ENCODE measurements around the gene NHSL2. TPM values are rescaled to one million over a fixed set of nuclear protein-coding genes. Genes with fewer than 3 reads are reported as not detected.

NHSL2 gene
- polyA plus RNA-seq, 3 donors = 16.6 to 39.8 (median 22.8) TPM

- DNase-seq = no peak
- Histone ChIP-seq H3K36me3 (replicated peaks in 1 of 2; ENCODE audit: control insufficient read depth in 1 of 2, insufficient read depth in 2 of 2, low read length in 2 of 2) (peaks cover 52 to 55% of the 10 kb centered on the region in 2 donors), H3K4me1 (ENCODE audit: control insufficient read depth in 1 of 2, insufficient read depth in 2 of 2, low read length in 2 of 2) (peaks cover 5 to 10% of the 10 kb centered on the region in 2 donors), H3K9me3 (replicated peaks in 1 of 2; ENCODE audit: control insufficient read depth in 1 of 2, insufficient read depth in 1 of 2, low read length in 2 of 2) (no peaks in the 10 kb centered on the region), H3K4me3 (replicated peaks in 1 of 3; ENCODE audit: low read depth in 2 of 3, low read length in 3 of 3) (no peak overlapping the region), H3K27me3 (ENCODE audit: control insufficient read depth in 2 of 2, insufficient read depth in 2 of 2, low read length in 2 of 2) (no peaks in the 10 kb centered on the region), H3K79me2 (ENCODE audit: insufficient read depth, low read length) (no peaks in the 10 kb centered on the region), H2AFZ (ENCODE audit: insufficient read depth, low read depth, low read length, poor library complexity, severe bottlenecking) (no peak overlapping the region), H3K9ac (ENCODE audit: insufficient read depth, low read length, poor library complexity, severe bottlenecking) (no peak overlapping the region), H3K4me2 (replicated peaks; ENCODE audit: extremely low read depth, low read length, poor library complexity, severe bottlenecking) (no peak overlapping the region), H3K27ac (ENCODE audit: low read depth in 1 of 2, low read length in 2 of 2) (no peak overlapping the region), H4K20me1 (ENCODE audit: insufficient read depth, low read length) (peaks cover 93% of the 10 kb centered on the region)
- intact Hi-C loops (cut with micrococcal nuclease) = no loop called here
- peaks cover 29% of the 10 kb centered on the region for H3K4me1 Mint-ChIP-seq
- TF ChIP-seq, protein P1, sequence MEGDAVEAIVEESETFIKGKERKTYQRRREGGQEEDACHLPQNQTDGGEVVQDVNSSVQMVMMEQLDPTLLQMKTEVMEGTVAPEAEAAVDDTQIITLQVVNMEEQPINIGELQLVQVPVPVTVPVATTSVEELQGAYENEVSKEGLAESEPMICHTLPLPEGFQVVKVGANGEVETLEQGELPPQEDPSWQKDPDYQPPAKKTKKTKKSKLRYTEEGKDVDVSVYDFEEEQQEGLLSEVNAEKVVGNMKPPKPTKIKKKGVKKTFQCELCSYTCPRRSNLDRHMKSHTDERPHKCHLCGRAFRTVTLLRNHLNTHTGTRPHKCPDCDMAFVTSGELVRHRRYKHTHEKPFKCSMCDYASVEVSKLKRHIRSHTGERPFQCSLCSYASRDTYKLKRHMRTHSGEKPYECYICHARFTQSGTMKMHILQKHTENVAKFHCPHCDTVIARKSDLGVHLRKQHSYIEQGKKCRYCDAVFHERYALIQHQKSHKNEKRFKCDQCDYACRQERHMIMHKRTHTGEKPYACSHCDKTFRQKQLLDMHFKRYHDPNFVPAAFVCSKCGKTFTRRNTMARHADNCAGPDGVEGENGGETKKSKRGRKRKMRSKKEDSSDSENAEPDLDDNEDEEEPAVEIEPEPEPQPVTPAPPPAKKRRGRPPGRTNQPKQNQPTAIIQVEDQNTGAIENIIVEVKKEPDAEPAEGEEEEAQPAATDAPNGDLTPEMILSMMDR (IDR thresholded peaks at IDR 0.05) = no peak
- peaks cover 0 to 2% (median 0%) of the 10 kb centered on the region in 7 donors for H3K9me3 Mint-ChIP-seq
- H3K27me3 Mint-ChIP-seq (ENCODE audit: low read depth in 3 of 3) = peaks cover 0 to 23% (median 0%) of the 10 kb centered on the region in 3 donors
- H3K36me3 Mint-ChIP-seq = peaks cover 48 to 61% of the 10 kb centered on the region in 2 donors
- 86% methylated on average over 1 of the region's 11 CpGs for WGBS (ENCODE audit: insufficient coverage)
- no peak overlapping the region for H3K4me3 Mint-ChIP-seq
- H3K27ac Mint-ChIP-seq = peak overlapping the region in 6 of 7 donors; percentile 4 to 73 (median 33)
Observed at GRCh38 chrX:72142794-72143608, 232.4 kb downstream of the NHSL2 start.

- intact Hi-C loops (cut with micrococcal nuclease) = no loop called here
- no peak for DNase-seq
- no peaks in the 10 kb centered on the region for H3K9me3 ChIP-seq (replicated peaks in 1 of 2; ENCODE audit: control insufficient read depth in 1 of 2, insufficient read depth in 1 of 2, low read length in 2 of 2)
- Mint-ChIP-seq H3K27ac (peak overlapping the region in 2 of 7 donors; percentile 24 to 42), H3K4me3 (no peak overlapping the region), H3K36me3 (peaks cover 43 to 56% of the 10 kb centered on the region in 2 donors), H3K4me1 (peaks cover 29% of the 10 kb centered on the region), H3K9me3 (peaks cover 0 to 2% (median 0%) of the 10 kb centered on the region in 7 donors), H3K27me3 (ENCODE audit: low read depth in 3 of 3) (peaks cover 0 to 22% (median 0%) of the 10 kb centered on the region in 3 donors)
- H4K20me1 ChIP-seq (ENCODE audit: insufficient read depth, low read length) = peaks cover 90% of the 10 kb centered on the region
- TF ChIP-seq, protein P1 (IDR thresholded peaks at IDR 0.05) = no peak
- no peak overlapping the region for H2AFZ ChIP-seq (ENCODE audit: insufficient read depth, low read depth, low read length, poor library complexity, severe bottlenecking)
- no peaks in the 10 kb centered on the region for H3K79me2 ChIP-seq (ENCODE audit: insufficient read depth, low read length)
- H3K36me3 ChIP-seq (replicated peaks in 1 of 2; ENCODE audit: control insufficient read depth in 1 of 2, insufficient read depth in 2 of 2, low read length in 2 of 2) = peaks cover 46 to 49% of the 10 kb centered on the region in 2 donors
- no peak overlapping the region for H3K4me3 ChIP-seq (replicated peaks in 1 of 3; ENCODE audit: low read depth in 2 of 3, low read length in 3 of 3)
- no peak overlapping the region for H3K9ac ChIP-seq (ENCODE audit: insufficient read depth, low read length, poor library complexity, severe bottlenecking)
- peaks cover 5 to 10% of the 10 kb centered on the region in 2 donors for H3K4me1 ChIP-seq (ENCODE audit: control insufficient read depth in 1 of 2, insufficient read depth in 2 of 2, low read length in 2 of 2)
- H3K27me3 ChIP-seq (ENCODE audit: control insufficient read depth in 2 of 2, insufficient read depth in 2 of 2, low read length in 2 of 2) = no peaks in the 10 kb centered on the region
- H3K27ac ChIP-seq (ENCODE audit: low read depth in 1 of 2, low read length in 2 of 2) = no peak overlapping the region
- no peak overlapping the region for H3K4me2 ChIP-seq (replicated peaks; ENCODE audit: extremely low read depth, low read length, poor library complexity, severe bottlenecking)
- no CpG with 5 or more reads among the region's 2 CpGs for WGBS (ENCODE audit: insufficient coverage)
Observed at GRCh38 chrX:72143609-72143907, 232.9 kb downstream of the NHSL2 start.
